HTR-8/SVneo (cell line): ENCODE results near the gene HELZ2.
A peak's percentile ranks its signal among the peaks of the same experiment; 100 is the strongest.

Source experiments
- DNase-seq: peaks from one replicate; pipeline ENCODE4 v3.0.0; 2011; ENCODE audit warnings: low spot score, mixed read lengths; ENCODE audit not compliant: insufficient read length
- FAIRE-seq: peaks from 2 replicates; lab custom pipeline; 2011; peaks lifted over from hg19 to GRCh38; lab: Jason Lieb, UNC

Gene HELZ2

DNA sequence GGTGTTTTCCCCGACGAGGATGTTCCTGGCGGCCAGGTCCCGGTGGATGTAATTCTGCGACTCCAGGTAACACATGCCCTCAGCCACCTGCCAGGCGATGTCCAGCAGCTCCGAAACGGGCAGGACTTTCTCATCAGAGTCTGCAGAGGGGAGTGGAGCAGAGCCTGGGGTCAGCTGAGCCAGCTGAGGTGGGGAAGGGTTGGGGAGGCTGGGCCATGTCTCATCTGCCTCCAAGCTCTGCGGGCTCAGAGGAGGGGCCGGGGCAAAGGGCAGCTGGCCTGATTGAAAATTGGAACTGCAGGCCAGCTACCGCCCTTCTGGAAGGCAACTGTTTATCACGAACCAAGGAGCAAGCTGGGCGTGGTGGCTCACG is 43.3 kb downstream of the HELZ2 start:
- no peak for FAIRE-seq
- no peak for DNase-seq

DNA sequence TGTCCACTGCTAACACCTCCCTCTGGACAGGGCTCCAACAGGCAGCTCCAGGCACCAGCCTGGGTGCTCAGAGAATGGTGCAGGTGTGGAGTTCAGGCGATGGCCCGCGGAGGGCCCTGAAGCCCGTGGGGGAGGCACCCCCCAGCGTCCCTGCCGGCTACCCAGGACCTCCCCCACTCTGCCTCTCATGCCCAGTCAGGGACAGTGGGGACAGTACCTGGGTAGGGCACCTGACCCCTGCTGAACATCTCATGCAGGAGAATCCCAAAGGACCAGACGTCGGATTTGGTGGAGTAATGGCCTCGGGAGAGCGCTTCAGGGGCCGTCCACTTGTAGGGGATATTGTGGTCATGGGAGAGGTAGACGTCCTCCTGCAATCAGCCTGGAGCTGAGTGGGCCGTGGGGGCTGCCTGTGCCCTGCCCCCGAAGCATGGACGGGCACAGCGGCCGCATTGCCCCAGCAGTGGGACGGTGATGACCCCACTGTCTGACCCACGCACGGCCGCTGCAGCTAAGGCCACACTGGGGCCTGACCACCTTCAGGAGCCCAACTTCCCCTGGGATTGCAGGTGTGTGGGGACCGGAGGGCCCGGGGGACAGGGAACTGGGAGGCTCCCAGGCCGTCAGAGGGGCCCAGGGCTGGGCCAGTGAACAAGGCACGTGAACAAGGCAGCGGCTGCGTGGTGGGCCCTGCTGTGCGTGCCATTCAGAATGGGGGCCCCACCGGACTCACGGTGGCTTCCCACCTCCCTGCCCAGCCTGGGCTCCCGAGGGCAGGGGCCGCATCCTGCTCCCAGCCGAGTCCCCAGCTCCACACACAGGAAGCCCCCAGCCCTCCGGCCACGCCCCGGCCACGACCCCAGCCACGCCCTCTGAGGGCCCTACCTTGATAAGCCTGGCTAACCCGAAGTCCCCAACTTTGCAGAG is 43.9 kb downstream of the HELZ2 start:
- DNase-seq (no peak), FAIRE-seq (no peak)

DNA sequence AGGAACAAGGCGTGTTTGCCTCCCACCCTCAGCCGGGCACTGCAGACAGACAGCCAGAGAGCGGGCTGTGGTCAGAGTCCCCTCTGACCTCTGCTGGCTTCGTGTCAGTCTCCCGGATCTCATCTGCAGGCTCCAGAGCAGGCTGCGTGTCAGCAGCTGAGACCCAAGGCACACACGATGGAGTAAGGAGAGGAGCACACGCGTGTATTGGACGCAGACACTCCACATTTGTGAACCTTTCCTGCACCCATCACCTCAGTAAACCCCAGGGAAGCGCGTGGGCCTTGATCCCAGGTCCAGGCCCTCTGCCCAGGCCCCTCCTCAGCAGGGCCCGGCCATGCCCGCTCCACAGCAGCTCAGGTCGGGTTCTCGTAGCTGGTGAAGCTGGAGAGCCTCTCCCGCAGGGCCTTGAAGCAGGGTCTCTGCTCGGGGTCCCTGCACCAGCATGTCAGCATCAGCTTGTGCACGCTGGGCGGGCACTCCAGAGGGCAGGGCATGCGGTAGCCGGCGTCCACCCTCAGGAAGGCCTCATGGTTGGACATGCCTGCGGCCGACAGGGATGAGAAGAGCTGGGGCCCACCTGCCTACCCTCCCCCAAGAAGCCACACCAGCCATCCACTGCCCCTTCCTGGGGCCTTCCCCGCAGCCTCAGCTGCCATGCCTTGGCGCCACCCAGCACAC is 44.7 kb downstream of the HELZ2 start:
- DNase-seq (no peak), FAIRE-seq (no peak)

- DNase-seq (no peak), FAIRE-seq (no peak)
Measured at GRCh38 chr20:63527184-63527583, 46.9 kb downstream of the HELZ2 start.

DNA sequence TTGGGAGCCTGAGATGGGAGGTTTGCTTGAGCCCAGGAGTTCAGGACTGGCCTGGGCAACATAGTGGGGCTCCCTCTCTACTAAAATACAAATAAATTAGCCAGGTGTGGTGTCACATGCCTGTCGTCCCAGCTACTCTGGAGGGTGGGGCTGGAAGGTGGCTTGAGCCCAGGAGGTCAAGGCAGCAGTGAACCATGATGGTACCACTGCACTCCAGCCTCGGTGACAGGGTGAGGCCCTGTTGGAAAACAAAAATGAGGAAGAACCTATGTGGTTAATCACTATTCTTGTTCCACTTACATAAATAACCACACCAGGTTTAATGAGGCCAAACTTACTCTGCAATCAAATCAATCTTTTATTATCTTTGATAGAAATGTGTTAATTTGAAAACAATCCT is 48.1 kb downstream of the HELZ2 start:
- DNase-seq (no peak), FAIRE-seq (peak; percentile 94)

DNA sequence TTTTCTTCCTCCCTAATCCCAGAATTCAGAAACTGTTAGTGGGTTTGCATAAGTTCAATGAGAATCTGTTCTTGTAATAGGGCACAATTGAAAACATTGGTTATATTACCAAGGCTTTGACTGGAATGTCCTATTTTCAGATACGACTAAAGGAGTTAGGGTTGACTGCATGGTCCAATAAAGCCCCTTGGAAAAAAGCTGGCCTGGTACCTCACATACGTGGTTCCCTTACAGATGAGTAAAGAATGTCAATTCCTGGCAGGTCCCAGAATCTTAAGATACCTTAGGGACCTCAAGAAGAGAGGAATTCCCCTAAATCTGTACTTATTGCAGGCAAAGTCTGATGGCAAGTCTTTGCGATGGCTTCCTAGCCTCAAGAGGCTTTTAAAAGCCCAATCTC is 48.9 kb downstream of the HELZ2 start:
- FAIRE-seq, result no peak

More for the DNA sequence above, 48.9 kb downstream of the HELZ2 start:
- DNase-seq, result no peak
